ENCODE measurements around the gene MLLT10. TPM values are rescaled to one million over a fixed set of nuclear protein-coding genes. Genes with fewer than 3 reads are reported as not detected.

Gene MLLT10
- total and polyA plus RNA-seq, 12 donors = 15.8 to 49.1 (median 29.8) TPM

GRCh38 chr10:21603721-21604120, 69.7 kb downstream of the MLLT10 start:
- no peaks in the 10 kb centered on the region for H3K9me3 ChIP-seq (replicated peaks in 1 of 3)
- TF ChIP-seq POLR2A (IDR thresholded peaks at IDR 0.05) = no peak
- TF ChIP-seq CTCF (IDR thresholded peaks at IDR 0.05) = no peak
- intact Hi-C loops (cut with DNase I) = no loop called here
- no peak overlapping the region for H3K4me3 ChIP-seq
- no peaks in the 10 kb centered on the region for H3K27me3 ChIP-seq
- no peak for DNase-seq
- H3K27ac ChIP-seq = no peak overlapping the region
- peaks cover 0 to 6% of the 10 kb centered on the region in 2 donors for H3K36me3 ChIP-seq (replicated peaks in 1 of 2)
- H3K4me1 ChIP-seq (replicated peaks in 1 of 2) = no peaks in the 10 kb centered on the region

- Histone ChIP-seq H3K4me1 (replicated peaks in 1 of 2) (no peaks in the 10 kb centered on the region), H3K9me3 (replicated peaks in 1 of 3) (no peaks in the 10 kb centered on the region), H3K27ac (no peak overlapping the region), H3K4me3 (no peak overlapping the region), H3K27me3 (no peaks in the 10 kb centered on the region), H3K36me3 (replicated peaks in 1 of 2) (peaks cover 0 to 6% of the 10 kb centered on the region in 2 donors)
- intact Hi-C loops (cut with DNase I) = no loop called here
- TF ChIP-seq CTCF (IDR thresholded peaks at IDR 0.05) (no peak), POLR2A (IDR thresholded peaks at IDR 0.05) (no peak)
- WGBS, 4 donors = 29 to 41% (median 33%) methylated on average over 2 of the region's 2 CpGs
- DNase-seq = no peak
Observed at GRCh38 chr10:21604651-21605050, 70.6 kb downstream of the MLLT10 start.

- no peaks in the 10 kb centered on the region for H3K4me1 ChIP-seq (replicated peaks in 1 of 2)
- DNase-seq = no peak
- H3K4me3 ChIP-seq = no peak overlapping the region
- H3K36me3 ChIP-seq (replicated peaks in 1 of 2) = peaks cover 0 to 6% of the 10 kb centered on the region in 2 donors
- H3K9me3 ChIP-seq (replicated peaks in 1 of 3) = no peaks in the 10 kb centered on the region
- no peak for TF ChIP-seq POLR2A (IDR thresholded peaks at IDR 0.05)
- TF ChIP-seq CTCF (IDR thresholded peaks at IDR 0.05) = no peak
- intact Hi-C loops (cut with DNase I) = no loop called here
- H3K27ac ChIP-seq = no peak overlapping the region
- no peaks in the 10 kb centered on the region for H3K27me3 ChIP-seq
- WGBS, 4 donors = 95 to 100% (median 99%) methylated on average over 2 of the region's 2 CpGs
Observed at GRCh38 chr10:21607907-21608306, 73.9 kb downstream of the MLLT10 start.

GRCh38 chr10:21614000-21614399, 80.0 kb downstream of the MLLT10 start:
- Histone ChIP-seq H3K27ac (no peak overlapping the region), H3K4me1 (replicated peaks in 1 of 2) (no peaks in the 10 kb centered on the region), H3K36me3 (replicated peaks in 1 of 2) (no peaks in the 10 kb centered on the region), H3K27me3 (no peaks in the 10 kb centered on the region), H3K4me3 (no peak overlapping the region), H3K9me3 (replicated peaks in 1 of 3) (no peaks in the 10 kb centered on the region)
- intact Hi-C loops (cut with DNase I) = no loop called here
- WGBS, 4 donors = 85 to 92% (median 89%) methylated on average over 3 of the region's 3 CpGs
- no peak for DNase-seq
- no peak for TF ChIP-seq CTCF (IDR thresholded peaks at IDR 0.05)
- no peak for TF ChIP-seq POLR2A (IDR thresholded peaks at IDR 0.05)

Measured in adrenal gland (tissue), 12 donors.